ENCODE results near the gene SF3B4.

- no peak for TF ChIP-seq FOXM1 (IDR thresholded peaks at IDR 0.05; ENCODE audit: borderline replicate concordance)
- TF ChIP-seq ELF4 (IDR thresholded peaks at IDR 0.05), result no peak
- TF ChIP-seq FOXA1 (IDR thresholded peaks at IDR 0.05), result no peak
- no peak for TF ChIP-seq TARDBP (IDR thresholded peaks at IDR 0.05)
- no peak for TF ChIP-seq NFRKB (IDR thresholded peaks at IDR 0.05)
- no peak for TF ChIP-seq HDGF (IDR thresholded peaks at IDR 0.05; ENCODE audit: borderline replicate concordance)
- TF ChIP-seq CTBP1 (IDR thresholded peaks at IDR 0.05; ENCODE audit: borderline replicate concordance), result no peak
- no peak for TF ChIP-seq SP1 (IDR thresholded peaks at IDR 0.05)
- no peak for TF ChIP-seq PKNOX1 (IDR thresholded peaks at IDR 0.05)
- TF ChIP-seq FOXK2 (IDR thresholded peaks at IDR 0.05), result no peak
- no peak for TF ChIP-seq SUZ12 (IDR thresholded peaks at IDR 0.05)
- no peak for TF ChIP-seq BHLHE40 (IDR thresholded peaks at IDR 0.05; ENCODE audit: borderline replicate concordance)
- TF ChIP-seq ARNT (IDR thresholded peaks at IDR 0.05), result no peak
- TF ChIP-seq ZNF384 (IDR thresholded peaks at IDR 0.05), result no peak
Measured at GRCh38 chr1:149923626-149924025, 4.0 kb downstream of the SF3B4 start.

Data from HEK293T (cell line).